ENCODE measurements around the gene TPCN2.
A peak's percentile ranks its signal among the peaks of the same experiment; 100 is the strongest.

TPCN2 gene

GRCh38 chr11:69159150-69159852 lies 110.6 kb downstream of the TPCN2 start:
- DNase-seq (ENCODE audit: low read depth in 1 of 2, low spot score in 1 of 2), result no peak

GRCh38 chr11:69160296-69161116 lies 111.8 kb downstream of the TPCN2 start:
- DNase-seq (ENCODE audit: low read depth in 1 of 2, low spot score in 1 of 2), result no peak

GRCh38 chr11:69161117-69161407 lies 112.3 kb downstream of the TPCN2 start:
- DNase-seq (ENCODE audit: low read depth in 1 of 2, low spot score in 1 of 2), result no peak

- DNase-seq (ENCODE audit: low read depth in 1 of 2, low spot score in 1 of 2), result no peak
Observed at GRCh38 chr11:69162505-69162904, 113.8 kb downstream of the TPCN2 start.

GRCh38 chr11:69163842-69164241 lies 115.1 kb downstream of the TPCN2 start:
- no peak for DNase-seq (ENCODE audit: low read depth in 1 of 2, low spot score in 1 of 2)

- no peak for DNase-seq (ENCODE audit: low read depth in 1 of 2, low spot score in 1 of 2)
Observed at GRCh38 chr11:69164824-69165223, 116.1 kb downstream of the TPCN2 start.

- DNase-seq (ENCODE audit: low read depth in 1 of 2, low spot score in 1 of 2), result no peak
Observed at GRCh38 chr11:69165775-69166174, 117.0 kb downstream of the TPCN2 start.

GRCh38 chr11:69166218-69167115 lies 117.7 kb downstream of the TPCN2 start:
- peak in 1 of 2 donors; percentile 43 for DNase-seq (ENCODE audit: low read depth in 1 of 2, low spot score in 1 of 2)

- no peak for DNase-seq (ENCODE audit: low read depth in 1 of 2, low spot score in 1 of 2)
Observed at GRCh38 chr11:69167130-69167915, 118.6 kb downstream of the TPCN2 start.

GRCh38 chr11:69167916-69168691 lies 119.4 kb downstream of the TPCN2 start:
- DNase-seq (ENCODE audit: low read depth in 1 of 2, low spot score in 1 of 2), result no peak

- DNase-seq (ENCODE audit: low read depth in 1 of 2, low spot score in 1 of 2), result no peak
Observed at GRCh38 chr11:69169479-69169878, 120.7 kb downstream of the TPCN2 start.

- no peak for DNase-seq (ENCODE audit: low read depth in 1 of 2, low spot score in 1 of 2)
Observed at GRCh38 chr11:69170704-69171103, 122.0 kb downstream of the TPCN2 start.

- DNase-seq (ENCODE audit: low read depth in 1 of 2, low spot score in 1 of 2), result no peak
Observed at GRCh38 chr11:69171476-69172240, 122.9 kb downstream of the TPCN2 start.

GRCh38 chr11:69172674-69173073 lies 123.9 kb downstream of the TPCN2 start:
- DNase-seq (ENCODE audit: low read depth in 1 of 2, low spot score in 1 of 2), result no peak

- no peak for DNase-seq (ENCODE audit: low read depth in 1 of 2, low spot score in 1 of 2)
Observed at GRCh38 chr11:69173331-69173730, 124.6 kb downstream of the TPCN2 start.

GRCh38 chr11:69173925-69174581 lies 125.3 kb downstream of the TPCN2 start:
- no peak for DNase-seq (ENCODE audit: low read depth in 1 of 2, low spot score in 1 of 2)

- no peak for DNase-seq (ENCODE audit: low read depth in 1 of 2, low spot score in 1 of 2)
Observed at GRCh38 chr11:69174841-69175240, 126.1 kb downstream of the TPCN2 start.

- DNase-seq (ENCODE audit: low read depth in 1 of 2, low spot score in 1 of 2), result no peak
Observed at GRCh38 chr11:69178819-69179482, 130.2 kb downstream of the TPCN2 start.

All from stimulated activated CD4-positive, alpha-beta T cell treated with anti-CD3 and anti-CD28 coated beads, Interleukin-15, amount 100 ng/mL, for 1 hour (primary cell).